ENCODE data around the gene PLS3.

PLS3 gene

GRCh38 chrX:115525486-115525885 lies 35.5 kb upstream of the PLS3 start:
- no peaks in the 10 kb centered on the region for H4K20me1 ChIP-seq (ENCODE audit: insufficient read depth)
- H3K27me3 ChIP-seq (ENCODE audit: insufficient read depth, low read depth) = no peaks in the 10 kb centered on the region
- H3K4me3 ChIP-seq (IDR thresholded peaks at IDR 0.05; ENCODE audit: insufficient read depth, low read depth, low read length) = no peak overlapping the region
- no peak overlapping the region for H3K4me2 ChIP-seq
- TF ChIP-seq CTCF (conservative IDR thresholded peaks at IDR 0.05; ENCODE audit: low read depth, low read length) = no peak
- no peaks in the 10 kb centered on the region for H3K4me1 ChIP-seq (ENCODE audit: low read depth, poor library complexity, severe bottlenecking)
- no peak overlapping the region for H3K9ac ChIP-seq
- H3K79me2 ChIP-seq (ENCODE audit: insufficient read depth, low read depth) = no peaks in the 10 kb centered on the region
- no peak overlapping the region for H2AFZ ChIP-seq (ENCODE audit: low read depth)
- no peaks in the 10 kb centered on the region for H3K36me3 ChIP-seq (ENCODE audit: insufficient read depth)
- H3K27ac ChIP-seq = no peak overlapping the region

DNA sequence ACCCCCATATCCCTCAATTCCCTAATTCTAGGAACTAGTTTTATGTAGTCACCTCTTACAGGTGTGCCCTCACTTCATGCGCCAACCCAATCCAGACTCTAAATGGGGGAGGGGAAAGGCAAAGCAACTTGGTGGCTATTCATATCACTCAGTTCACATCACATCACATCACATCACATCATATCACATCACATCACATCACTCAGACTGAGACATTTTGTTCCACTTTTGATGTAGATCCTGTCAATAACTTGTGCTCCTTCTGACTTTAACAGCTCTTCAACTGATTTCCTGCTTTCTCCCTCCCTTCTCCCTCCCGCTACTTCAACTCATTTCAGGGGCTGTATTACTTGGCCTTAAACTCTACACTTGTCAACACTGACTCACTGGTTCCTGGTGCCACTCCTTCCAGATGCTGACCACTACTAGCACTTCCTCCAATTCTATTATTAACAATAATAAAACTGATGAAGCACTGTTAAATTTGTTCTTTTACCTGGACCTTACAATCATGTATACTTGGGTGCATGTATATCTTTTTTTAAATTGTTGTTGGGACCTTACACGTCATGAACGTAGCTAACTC lies 29.1 kb upstream of the PLS3 start:
- no peaks in the 10 kb centered on the region for H3K36me3 ChIP-seq (ENCODE audit: insufficient read depth)

DNA sequence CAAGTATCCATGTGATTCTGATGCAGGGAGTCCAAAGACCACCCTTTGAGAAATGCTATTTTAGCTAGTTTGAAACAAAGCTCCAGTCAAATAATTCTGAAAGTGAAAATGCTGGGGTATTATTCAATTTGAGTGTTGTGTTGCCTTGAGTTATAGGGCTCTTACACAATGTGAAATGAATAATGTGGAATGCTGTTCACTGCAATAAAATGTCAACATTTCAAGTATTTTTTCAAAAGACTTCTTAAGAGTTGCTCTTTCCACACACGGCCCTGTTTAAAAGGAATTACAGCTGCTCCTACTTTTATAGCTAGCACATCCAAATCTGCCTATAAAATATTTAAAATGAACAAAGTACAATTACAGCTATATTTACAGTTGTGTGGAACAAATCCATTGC lies 27.5 kb upstream of the PLS3 start:
- Histone ChIP-seq H3K9ac (no peak overlapping the region), H3K4me2 (no peak overlapping the region), H3K79me2 (ENCODE audit: insufficient read depth, low read depth) (no peaks in the 10 kb centered on the region), H2AFZ (ENCODE audit: low read depth) (no peak overlapping the region), H3K36me3 (ENCODE audit: insufficient read depth) (no peaks in the 10 kb centered on the region), H4K20me1 (ENCODE audit: insufficient read depth) (no peaks in the 10 kb centered on the region), H3K27me3 (ENCODE audit: insufficient read depth, low read depth) (no peaks in the 10 kb centered on the region), H3K4me1 (ENCODE audit: low read depth, poor library complexity, severe bottlenecking) (no peaks in the 10 kb centered on the region), H3K4me3 (IDR thresholded peaks at IDR 0.05; ENCODE audit: insufficient read depth, low read depth, low read length) (no peak overlapping the region), H3K27ac (no peak overlapping the region)
- TF ChIP-seq CTCF (conservative IDR thresholded peaks at IDR 0.05; ENCODE audit: low read depth, low read length) = no peak

More for the DNA sequence above, 29.1 kb upstream of the PLS3 start:
- Histone ChIP-seq H3K4me2 (no peak overlapping the region), H3K27ac (no peak overlapping the region), H3K79me2 (ENCODE audit: insufficient read depth, low read depth) (no peaks in the 10 kb centered on the region), H3K9ac (no peak overlapping the region), H2AFZ (ENCODE audit: low read depth) (no peak overlapping the region), H4K20me1 (ENCODE audit: insufficient read depth) (no peaks in the 10 kb centered on the region), H3K27me3 (ENCODE audit: insufficient read depth, low read depth) (no peaks in the 10 kb centered on the region), H3K4me3 (IDR thresholded peaks at IDR 0.05; ENCODE audit: insufficient read depth, low read depth, low read length) (no peak overlapping the region), H3K4me1 (ENCODE audit: low read depth, poor library complexity, severe bottlenecking) (no peaks in the 10 kb centered on the region)
- TF ChIP-seq CTCF (conservative IDR thresholded peaks at IDR 0.05; ENCODE audit: low read depth, low read length) = no peak

GRCh38 chrX:115534383-115534782 lies 26.6 kb upstream of the PLS3 start:
- H3K4me1 ChIP-seq (ENCODE audit: low read depth, poor library complexity, severe bottlenecking) = no peaks in the 10 kb centered on the region
- no peaks in the 10 kb centered on the region for H3K36me3 ChIP-seq (ENCODE audit: insufficient read depth)
- H3K79me2 ChIP-seq (ENCODE audit: insufficient read depth, low read depth) = no peaks in the 10 kb centered on the region
- TF ChIP-seq CTCF (conservative IDR thresholded peaks at IDR 0.05; ENCODE audit: low read depth, low read length) = no peak
- H3K4me3 ChIP-seq (IDR thresholded peaks at IDR 0.05; ENCODE audit: insufficient read depth, low read depth, low read length) = no peak overlapping the region
- no peak overlapping the region for H3K4me2 ChIP-seq
- H3K9ac ChIP-seq = no peak overlapping the region
- no peaks in the 10 kb centered on the region for H3K27me3 ChIP-seq (ENCODE audit: insufficient read depth, low read depth)
- no peak overlapping the region for H2AFZ ChIP-seq (ENCODE audit: low read depth)
- no peaks in the 10 kb centered on the region for H4K20me1 ChIP-seq (ENCODE audit: insufficient read depth)
- H3K27ac ChIP-seq = no peak overlapping the region
